Measurements from ENCODE around the gene HIF3A.
"Not testable (repeated sequence)": the region's sequence is repeated elsewhere in the genome, so short reads cannot be mapped to it uniquely, and the experiment has no call there.

The HIF3A gene

DNA sequence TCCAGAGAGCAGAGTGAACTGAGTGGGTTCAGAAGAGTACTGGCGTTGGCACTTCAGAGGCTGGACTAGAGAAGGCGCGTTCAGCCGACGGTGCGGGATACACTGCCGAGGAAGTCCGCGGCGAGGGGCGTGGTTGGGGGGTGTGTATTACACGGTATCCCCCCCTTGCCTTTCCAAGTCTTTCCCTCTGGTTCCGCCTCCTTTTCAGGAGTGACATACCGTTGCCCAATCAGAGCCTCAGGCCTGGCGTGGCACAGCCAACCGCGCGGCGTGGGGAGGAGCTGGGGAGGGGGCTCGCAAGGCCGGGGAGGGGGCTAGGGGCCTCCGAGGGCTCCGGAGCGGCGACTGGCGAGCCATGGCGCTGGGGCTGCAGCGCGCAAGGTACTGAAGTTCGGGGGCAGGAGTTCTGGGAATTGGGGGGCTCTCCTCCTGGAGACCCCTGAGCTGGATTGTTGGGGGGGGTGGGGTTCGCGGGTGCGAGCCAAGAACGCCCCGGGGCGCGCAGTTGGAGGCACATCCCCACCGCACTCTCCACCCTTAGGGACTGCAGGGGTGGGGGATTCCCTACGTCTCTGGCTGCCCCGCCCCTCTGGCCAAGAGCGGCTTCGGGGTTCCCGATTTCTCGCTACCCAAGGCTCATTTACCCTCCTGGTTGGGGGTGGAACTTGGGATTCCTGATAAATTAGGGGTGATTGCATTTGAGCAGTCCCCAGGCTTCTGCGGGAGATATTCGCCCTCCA is at the start of gene HIF3A:
HIF3A (plus strand) TSS at position 321 of the 740 bp plus-strand sequence; CDS start at position 356, 35 bp downstream.
- DNase-seq: peak; percentile 88

DNA sequence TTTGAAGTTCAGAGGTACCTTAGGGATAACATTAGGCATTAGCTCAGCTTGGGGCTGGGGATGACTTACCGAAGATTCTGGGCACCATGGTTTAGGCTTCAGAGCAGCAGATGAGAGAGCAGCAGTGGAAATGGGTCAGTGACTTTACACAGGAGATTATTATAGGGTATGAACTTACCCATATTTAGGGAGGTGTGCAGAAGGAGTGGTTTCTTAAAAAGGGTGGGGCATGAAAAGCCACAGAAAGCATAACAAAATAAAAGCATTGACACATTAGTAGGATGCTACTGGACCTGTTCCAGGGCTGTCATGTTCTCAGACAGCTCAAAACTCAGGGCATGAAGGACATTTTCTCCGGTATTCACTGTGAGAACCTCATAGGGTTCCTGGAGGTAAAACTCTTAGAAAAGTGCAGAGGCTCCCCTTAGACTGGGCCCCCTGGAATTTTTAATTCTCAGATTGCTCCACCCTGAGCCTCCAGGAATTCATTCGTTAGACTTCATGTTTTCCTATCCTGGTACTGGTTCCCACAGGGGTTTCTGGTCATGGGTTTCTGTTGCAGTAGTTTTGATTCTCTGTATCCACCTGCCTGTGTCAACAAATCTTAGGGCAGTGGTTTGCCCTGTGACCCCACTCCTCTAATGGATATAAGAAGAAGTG is 46.6 kb upstream of the HIF3A start:
- no peak for DNase-seq

DNA sequence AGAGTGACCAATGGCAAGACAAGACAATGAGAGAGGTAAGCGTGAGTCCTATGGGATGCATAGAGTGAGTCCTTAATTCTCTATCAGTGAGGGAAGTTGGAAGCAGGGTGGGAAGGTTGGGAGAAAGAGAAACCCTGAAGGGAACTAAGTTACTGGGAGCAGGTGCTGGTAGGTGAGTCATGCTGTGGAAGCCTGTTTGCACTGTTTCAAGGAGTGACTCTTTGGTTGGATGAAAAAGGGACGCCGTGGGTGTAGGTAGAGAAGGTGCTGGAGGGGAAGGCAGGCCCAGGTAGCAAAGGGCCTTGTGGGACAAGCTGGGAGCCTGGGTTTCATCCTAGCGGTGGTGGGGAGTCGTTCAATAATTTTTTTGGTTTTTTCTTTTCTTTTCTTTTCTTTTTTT is 45.4 kb upstream of the HIF3A start:
- DNase-seq: no peak

DNA sequence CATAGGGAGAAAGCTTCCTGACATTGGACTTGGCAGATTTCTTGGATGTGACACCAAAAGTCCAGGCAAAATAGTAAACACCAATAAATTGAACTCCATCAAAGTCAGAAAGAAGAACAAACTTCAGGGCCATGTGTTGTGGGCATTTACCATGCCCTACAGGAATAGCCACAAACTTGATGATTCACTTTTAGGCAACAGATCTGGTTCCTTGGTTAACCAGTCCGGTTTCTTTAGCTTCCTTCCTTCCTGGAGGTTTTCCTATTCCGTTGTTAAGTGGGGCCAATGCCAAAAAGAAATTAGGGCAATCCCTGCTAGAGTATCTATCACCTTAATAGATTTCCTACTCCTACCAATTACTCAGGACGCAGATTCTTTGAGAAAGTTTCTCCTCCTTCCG is 42.1 kb upstream of the HIF3A start:
- no peak for DNase-seq

DNA sequence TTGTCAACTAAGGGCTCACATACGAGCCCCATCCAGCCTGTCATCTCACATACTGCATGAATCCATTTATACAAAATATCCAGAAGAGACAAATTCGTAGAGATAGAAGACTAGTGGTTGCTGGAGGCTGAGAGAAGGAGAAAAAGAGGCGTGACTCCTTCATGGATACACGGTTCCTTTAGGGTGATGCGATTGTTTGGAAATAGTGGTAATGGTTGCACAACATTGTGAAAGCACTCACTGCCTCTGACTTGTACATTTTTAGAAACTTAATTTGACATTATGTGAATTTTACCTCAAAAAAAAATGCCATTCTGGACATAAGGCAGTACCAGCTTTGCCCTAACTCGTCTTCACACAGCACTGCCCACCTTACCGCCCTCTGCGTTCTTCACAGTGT is 40.0 kb upstream of the HIF3A start:
- no peak for DNase-seq

DNA sequence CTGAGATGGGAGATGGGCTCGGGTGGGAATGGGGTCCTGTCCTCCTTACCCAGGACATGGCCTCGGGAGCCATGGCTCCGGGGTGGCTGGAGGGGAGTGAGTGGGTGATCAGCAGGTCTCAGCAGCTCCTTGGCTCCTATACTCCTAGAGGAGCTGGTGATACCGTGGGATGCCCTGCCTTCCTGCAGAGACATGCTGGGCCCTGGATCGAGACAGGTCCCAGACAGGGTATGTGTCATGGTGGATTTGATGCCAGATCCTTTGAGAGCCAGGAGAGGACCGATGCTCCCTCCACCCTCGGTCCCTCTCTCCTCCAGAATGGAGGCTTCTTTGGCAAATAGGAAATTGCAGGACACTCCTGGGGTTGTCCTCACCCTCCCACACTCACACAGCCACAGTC is 35.3 kb upstream of the HIF3A start:
- DNase-seq: not testable (repeated sequence)

DNA sequence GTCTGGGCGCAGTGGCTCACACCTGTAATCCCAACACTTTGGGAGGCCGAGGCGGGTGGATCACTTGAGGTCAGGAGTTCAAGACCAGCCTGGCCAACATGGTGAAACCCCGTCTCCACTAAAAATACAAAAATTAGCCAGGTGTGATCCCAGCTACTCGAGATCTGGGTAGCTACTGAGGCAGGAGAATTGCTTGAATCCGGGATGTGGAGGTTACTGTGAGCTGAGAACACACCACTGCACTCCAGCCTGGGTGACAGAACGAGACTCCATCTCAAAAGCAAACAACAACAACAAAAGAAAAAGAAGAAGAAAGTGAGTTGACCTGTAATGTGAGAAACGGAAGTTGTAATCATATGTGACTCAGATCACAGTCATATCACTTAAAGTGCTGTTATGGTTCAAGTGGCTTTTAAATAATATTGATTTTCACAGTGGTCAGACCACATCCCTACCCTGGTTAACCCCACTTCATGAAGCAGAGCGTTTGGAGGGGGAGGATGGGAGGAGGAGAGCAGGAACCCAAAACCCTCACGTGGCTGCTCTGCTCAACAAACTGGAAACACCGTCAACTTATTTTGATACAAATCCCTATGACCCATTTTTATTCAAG is 34.1 kb upstream of the HIF3A start:
- peak; percentile 82 for DNase-seq

DNA sequence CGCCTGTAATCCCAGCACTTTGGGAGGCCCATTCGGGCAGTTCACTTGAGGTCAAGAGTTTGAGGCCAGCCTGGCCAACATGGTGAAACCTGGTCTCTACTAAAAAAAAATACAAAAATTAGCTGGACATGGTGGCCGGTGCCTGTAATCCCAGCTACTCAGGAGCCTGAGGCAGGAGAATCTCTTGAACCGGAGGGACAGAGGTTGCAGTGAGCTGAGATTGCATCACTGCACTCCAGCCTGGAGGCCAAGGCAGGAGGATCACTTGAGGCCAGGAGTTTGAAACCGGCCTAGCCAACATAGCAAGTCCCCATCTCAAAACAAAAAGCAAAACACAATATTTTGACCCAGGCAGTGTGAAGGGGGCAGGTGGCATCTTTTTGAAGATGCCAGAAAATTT is 32.0 kb upstream of the HIF3A start:
- not testable (repeated sequence) for DNase-seq

DNA sequence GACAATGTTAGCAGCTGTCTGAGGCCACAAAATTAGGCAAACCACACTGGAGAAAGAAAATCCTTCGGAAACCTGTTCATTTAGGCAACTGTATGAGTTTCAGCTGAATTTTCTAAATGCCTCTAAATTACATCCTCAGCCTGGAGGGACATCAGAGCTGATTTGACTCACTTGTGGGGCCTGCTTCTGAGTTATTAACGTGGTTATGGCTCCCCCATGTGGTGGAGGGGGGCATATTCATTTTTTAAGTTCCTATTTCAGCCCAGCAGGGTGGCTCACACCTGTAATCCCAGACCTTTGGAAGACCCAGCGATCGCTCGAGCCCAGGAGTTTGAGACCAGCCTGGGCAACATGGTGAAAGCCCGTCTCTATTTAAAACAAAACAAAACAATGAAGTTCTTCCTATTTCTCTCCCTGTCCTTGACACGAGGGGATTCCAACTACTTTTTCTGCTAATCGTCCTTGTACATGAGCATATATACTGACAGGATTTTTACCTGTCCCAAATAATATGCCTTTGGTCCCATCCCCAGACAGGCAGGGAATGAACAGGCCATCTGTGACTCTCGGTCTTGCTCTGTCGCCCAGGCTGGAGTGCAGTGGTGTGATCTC is 31.5 kb upstream of the HIF3A start:
- DNase-seq: peak; percentile 84

DNA sequence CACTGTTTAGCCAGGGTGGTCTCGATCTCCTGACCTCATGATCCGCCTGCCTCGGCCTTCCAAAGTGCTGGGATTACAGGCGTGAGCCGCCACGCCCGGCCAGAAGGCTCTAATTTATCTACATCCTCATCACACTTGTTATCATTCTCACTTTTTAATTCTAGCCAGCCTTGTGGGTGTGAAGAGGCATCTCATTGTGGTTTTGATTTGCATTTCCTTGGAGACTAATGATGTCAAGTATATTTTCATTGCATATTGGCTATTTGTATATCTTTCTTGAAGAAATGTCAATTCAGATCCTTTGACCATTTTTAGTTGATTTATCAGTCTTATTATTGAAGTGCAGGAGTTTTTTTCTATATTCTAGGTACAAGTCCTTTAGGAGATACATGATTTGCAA is 27.7 kb upstream of the HIF3A start:
- no peak for DNase-seq

DNA sequence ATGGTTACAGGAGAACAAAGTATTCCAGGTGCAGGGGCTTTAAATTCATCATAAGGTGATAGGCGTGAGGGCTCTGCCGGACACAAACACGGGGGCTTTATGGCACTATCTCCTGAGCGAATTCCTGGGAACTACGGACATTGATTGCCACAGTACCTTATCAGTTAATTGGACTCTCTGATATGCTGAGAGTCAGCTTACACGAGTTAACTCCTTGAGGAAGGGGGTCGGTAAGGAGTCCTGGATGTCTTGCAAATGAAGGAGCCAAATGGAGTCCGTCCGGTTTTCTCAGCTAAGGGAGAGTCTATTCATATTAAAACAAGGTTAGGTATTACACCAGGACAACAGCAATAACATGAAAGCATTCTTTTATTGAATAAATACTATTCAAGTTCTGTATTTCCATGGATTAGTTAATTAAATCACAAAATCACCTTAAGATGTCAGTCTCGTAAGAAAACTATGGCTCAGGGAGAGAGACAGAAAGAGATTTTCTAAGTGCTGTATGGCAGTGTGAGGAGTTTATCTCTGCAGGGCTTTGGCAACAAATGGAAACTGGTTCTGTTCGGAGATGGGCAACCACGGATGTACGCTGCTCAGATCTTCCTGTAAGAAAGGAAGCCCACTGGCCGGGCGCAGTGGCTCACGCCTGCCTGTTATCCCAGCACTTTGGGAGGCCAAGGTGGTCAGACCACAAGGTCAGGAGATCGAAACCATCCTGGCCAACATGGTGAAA is 26.2 kb upstream of the HIF3A start:
- DNase-seq: no peak

DNA sequence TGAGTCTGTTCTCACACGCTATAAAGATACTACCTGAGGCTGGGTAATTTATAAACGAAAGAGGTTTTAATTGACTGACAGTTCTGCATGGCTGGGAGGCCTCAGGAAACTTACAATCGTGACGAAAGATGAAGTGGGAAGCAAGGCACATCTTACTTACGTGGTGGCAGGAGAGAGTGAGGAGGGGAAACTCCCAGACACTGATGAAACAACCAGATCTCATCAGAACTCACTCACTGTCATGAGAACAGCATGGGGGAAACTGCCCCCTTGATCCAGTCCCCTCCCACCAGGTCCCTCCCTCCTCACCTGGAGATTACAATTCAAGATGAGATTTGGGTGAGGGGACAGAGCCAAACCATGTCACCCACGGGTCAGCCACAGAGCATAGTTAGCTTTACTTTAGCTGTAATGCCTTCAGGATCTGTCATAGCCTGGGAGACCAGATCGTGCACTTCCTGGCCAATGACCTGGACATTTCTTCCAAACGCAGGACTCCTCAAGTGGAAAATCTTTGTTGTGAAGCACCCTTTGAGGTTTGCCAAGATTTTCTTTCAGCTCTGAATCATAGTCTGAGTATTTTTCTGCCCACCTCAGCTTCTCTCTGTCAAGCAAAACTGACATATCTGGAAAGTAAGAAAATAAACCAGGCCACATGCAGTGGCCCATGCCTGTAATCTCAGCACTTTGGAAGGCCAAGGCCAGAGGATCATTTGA is 25.2 kb upstream of the HIF3A start:
- no peak for DNase-seq

DNA sequence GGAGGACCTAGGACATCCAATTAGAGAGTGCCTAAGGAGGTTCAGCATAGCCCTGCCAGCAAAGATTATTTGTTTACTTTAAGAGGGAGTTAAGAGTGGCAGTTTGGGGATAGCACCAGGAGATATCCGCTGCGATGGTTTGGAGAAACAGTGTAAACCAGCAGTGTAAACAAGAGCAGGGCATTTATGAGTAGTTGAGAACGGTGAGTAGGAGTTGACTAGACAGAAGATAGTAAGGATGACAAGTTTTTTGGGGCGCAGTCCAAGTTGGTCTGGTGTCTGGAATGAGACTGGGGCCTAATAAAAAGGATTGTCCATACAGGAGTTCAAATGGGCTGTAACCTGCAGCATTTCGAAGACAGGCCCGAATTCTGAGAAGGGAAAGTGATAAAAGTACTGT is 22.9 kb upstream of the HIF3A start:
- not testable (repeated sequence) for DNase-seq

DNA sequence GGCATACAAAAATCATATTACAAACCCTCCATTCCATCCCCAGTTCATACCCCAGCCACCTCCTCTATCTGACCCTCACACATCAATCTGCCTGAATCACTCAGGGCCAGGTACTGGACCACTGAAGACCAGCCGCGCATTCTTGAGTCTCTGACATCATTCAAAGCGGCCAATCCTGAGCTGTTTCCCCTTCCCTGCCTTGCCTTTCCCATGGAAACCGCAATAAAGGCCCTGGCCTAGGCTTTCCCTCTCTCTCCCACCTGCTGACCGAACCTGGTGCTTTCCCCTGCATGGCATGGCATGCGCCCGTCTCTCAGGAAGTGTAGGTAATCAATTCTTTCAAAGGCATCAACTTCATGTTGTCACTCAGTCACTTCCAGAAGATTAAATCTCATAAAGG is 17.7 kb upstream of the HIF3A start:
- no peak for DNase-seq

DNA sequence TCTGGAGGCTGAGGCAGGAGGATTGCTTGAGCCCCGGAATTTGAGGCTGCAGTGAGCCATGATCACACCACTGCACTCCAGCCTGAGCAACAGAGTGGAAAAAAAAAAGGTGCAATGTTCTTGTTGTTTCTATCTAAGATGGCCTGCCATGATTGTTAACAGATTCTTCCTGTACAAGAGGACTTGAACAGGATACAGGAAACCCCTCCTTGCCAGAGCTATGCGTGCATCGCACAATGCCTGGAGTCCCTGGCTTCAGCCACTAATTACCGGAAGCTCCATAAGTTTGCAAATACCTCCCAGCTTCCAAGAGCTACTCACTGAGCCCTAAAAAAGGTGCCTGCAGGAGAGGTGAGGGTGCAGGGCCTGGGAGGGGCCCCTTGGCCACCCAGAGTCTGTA is 13.1 kb upstream of the HIF3A start:
- DNase-seq: no peak

DNA sequence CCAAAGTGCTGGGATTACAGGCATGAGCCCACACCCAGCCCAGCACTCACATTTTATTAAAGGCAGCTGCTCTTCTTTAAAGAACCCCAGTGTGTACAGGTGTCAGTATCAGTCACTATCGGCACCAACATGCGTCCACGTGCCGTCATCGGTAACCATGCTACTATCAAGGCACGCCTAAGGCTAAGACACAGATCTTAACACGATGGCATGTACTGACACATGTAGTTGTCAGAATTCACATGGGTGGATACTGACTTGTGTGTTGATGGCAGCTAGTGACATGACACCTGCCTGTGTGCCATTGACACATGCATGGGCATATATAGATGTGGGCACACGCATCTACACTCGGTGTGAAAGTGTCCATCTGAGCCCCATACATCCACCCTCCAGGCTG is 12.2 kb upstream of the HIF3A start:
- DNase-seq: no peak

DNA sequence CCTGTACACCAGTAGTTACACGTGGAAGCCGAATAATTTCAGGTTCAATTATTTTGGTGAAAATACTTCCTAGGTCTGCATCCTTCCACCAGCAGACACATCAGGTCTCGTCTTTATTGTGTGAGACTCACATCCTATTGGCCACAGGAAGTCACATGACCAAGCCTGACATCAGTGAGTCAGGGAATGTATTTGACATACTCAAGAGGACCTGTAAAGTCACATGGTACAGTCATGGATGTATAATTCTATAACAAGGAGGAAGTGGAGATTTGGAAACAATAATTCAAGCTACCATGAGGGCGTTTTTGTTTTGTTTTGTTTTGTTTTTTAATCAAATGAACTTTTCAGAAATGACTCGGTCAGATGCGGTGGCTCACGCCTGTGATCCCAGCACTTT is 9.3 kb upstream of the HIF3A start:
- DNase-seq: no peak

DNA sequence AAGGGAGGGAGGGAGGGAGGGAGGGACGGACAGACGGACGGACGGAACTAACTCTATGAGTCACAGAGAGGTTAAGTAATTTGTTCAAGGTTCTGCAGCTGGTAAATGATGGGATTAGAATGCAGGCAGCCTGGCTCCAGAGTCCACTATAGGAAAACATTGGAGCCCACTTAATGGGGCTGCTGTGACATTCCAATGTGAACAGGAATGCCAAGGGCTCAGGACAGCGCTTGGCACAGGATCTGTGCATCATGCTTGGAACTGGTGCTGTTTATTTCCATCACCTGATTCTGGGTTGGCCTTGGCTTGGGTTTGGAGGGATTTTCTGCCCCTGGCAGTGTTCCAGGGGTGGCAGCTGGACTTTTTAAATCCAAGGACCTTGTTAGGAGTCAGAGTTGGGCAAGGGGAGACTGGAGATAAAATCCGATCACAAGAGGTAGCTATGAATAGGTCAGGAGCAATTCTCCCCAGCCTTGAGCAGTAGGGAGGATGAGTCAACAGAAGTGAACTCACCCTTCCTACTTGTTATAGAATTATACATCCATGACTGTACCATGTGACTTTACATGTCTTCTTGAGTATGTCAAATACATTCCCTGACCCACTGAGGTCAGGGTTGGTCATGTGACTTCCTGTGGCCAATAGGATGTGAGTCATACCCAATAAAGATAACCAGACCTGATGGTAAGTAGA is 7.8 kb upstream of the HIF3A start:
- no peak for DNase-seq

DNA sequence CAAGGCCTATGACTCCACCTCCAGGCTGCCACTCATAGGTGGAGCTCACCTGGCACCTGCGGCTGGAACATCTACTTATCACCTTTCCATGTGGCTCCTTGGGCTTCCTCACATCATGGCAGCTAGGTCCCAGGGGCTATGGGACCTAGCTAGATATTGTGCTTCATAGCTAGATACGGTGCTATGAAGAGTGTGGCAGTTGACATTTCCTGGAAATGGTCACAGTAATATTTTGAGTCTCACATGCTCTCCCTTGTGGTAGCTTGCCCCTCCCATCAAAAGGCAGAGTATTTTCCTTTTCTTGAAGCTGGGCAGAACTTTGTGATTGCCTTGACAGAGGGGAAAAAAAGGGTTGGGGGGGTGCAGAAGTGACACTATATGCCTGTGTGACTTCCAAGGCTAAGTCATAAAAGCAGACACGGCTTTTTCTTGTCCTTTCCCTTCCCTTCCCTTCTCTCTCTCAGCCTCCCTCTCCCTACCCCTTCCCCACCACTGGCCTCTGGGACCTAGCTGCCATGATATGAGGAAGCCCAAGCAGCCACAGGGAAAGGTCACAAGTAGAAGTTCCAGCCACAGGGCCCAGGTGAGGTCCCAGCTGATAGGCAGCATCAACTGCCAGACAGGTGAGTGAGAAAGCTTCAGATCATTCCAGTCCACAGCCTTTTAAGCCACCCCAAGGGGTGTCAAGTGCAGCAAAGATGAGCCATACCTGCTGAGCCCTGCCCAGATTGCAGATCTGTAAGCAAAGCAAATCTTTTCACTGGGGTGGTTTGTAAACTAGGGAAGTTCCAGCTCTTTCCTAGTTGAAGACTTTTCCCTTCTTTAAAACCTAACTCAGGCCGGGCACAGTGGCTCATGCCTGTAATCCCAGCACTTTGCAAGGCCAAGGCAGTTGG is 6.9 kb upstream of the HIF3A start:
- DNase-seq: no peak

DNA sequence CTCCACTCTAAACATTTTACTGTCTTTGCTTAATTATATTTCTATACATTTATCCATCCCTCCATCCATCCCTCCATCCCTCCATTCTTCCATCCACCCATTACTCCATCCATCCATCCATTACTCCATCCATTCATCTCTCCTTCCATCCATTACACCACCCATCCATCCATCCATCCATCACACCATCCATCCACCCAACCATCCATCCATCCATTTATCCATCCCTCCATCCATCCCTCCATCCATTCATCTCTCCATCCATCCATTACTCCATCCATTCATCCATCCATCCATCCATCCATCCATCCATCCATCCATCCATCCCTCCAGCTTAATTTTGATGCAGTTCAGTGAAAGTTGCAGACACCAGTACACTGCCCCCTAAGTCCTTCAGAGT is 5.0 kb upstream of the HIF3A start:
- DNase-seq: no peak

DNA sequence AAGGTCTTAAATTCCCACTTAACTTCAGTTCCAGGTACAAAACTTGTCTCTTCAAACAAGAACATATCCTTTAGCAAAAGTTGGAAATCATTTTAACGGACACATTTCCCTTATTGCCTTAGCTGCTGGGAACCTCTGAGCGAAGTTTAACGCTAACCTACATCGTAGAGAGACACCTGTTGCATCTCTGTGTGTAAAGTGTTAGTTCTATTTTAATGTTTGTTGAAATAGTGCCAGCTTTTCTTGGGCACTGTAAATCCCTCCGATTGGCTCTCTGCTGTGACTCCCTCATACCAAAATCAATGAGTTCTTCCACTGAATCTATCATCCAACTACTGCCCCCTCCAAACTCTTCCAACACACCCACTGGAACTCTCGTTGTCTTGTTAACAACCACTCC is 2.3 kb upstream of the HIF3A start:
- no peak for DNase-seq

Data from NCI-H748 treated with DMSO at 0.1 percent for 48 hours (cell line).